NCI-H187 (cell line): ENCODE results near the gene P2RY2.
"Not testable (repeated sequence)": the region's sequence is repeated elsewhere in the genome, so short reads cannot be mapped to it uniquely, and the experiment has no call there.

ENCODE experiments used
- DNase-seq, 2 experiments: peaks; one replicate each; lab custom pipeline; 2025; lab: John Stamatoyannopoulos, UW

Gene P2RY2

GRCh38 chr11:73267906-73268540 lies 49.9 kb downstream of the P2RY2 start:
- DNase-seq: no peak

DNA sequence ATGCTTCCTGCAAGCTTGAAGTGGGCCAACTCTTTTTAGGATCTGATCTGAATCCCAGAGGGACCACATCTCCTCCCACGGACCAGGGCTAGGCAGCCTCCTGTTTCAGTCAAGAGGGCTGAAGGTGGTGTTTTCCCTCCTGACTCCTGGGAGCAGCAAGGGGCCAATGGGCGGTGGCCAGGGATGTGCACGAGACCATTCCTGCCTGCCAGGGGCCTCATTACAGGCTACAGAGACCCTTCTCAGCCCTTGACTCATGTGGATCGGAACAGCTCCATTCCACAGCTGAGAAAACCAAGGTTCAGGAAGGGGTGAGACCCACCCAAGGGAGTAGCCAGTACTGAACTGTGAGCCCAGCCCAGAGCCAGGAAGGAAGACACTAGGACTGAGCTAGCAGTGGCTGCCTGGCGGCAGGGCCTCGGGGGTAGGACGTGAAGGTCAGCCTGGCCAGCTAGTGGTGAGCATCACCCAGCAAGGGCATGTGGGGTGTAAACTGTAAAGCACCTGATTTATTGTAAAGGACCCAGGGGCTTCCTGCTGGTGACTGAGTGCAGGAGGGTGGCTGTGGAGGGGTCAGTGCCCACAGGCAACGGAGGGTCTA lies 50.7 kb downstream of the P2RY2 start:
- no peak for DNase-seq

DNA sequence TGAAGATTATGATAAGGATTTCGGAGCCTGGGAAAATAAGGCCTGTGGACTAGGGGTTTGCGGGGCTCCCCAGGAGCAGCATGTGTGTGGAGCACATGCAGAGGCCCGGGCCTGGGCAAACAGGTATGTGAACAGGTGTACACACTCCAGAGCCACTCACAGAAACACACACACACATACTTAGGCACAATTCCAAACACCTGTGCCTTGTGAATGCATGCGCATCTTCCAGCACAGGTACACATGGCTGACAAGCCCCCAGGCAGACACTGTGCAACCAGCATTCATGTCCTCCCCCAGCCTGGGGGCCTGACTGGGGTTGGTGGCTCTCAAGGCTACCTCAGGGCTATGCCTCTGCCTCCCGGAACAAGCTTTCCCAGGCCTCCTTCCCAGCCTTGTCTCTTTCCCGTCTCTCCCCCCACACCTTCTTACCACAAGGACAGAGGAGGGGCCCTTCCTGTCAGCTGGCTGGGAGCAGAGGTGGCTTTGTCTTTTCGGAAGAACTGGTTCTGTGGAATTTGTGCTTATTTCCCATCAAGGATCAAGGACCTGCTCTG lies 51.5 kb downstream of the P2RY2 start:
- no peak for DNase-seq

DNA sequence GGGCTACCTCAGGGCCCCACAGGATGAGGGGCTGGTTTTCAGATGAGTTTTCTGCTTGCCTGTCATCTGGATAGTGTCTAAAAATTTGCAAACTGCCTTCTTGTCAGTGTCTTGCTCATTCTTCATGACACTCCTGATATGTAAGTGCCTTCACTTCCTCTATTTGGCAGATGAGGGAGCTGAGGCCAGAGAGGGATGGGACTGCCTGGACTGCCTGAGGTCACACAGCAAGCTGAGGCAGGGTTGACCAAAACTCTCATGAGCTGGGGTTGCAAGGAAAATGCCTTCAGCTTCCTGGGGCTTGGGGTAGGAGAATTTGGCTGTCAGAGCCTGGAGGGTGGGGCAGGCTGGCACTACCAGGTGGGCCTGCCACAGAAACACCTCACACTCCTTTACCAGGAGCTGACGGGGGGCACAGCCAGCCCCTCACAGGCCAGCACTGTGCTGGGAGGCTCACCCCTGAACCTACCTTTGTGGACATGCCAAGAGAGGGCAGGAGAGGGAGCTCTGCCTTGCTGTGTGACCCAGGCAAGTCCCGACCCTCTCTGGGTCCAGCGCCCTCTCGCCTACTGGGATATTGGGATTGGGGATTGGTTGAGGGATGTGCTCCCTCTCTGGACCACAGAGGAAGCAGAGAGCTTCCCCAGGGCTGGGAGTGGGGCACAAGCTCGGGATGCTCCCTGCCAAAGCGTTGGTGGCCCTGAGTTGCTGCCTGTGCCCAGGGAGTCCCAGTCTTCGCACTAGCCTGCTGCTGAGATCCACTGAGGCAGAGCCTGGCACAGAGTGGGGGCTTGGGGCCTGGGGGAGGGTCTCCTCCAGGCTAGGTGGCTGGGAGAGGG lies 52.2 kb downstream of the P2RY2 start:
- DNase-seq: no peak

DNA sequence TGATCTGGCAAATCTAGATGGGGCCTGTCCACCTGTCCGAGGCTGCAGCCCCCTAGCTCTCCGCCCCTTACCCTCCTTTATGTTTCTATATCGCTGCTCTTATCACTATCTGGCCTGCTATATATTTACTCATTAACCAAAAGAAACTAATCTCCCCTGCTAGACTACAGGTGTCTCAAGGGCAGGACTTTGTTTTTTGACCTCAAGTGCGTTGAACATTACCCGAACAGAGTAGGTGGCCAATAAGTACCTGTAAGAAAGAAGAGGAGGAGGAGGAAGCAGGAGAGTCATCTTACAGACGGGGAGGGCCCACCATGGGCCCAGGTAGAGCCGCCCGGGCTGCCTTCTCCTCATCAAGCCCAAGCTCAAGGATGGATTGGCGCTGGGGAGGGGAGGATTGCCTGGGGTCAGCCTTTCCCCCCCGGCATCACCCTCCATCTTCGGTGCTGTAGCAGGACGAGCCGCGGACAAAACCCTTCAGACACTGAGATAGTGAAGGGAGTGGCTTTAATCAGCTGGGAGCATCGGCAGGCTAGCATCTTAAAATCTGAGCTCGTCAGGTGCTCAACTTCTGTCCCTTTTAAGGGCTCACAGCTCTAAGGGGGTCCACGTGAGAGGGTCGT lies 52.9 kb downstream of the P2RY2 start:
- no peak for DNase-seq

DNA sequence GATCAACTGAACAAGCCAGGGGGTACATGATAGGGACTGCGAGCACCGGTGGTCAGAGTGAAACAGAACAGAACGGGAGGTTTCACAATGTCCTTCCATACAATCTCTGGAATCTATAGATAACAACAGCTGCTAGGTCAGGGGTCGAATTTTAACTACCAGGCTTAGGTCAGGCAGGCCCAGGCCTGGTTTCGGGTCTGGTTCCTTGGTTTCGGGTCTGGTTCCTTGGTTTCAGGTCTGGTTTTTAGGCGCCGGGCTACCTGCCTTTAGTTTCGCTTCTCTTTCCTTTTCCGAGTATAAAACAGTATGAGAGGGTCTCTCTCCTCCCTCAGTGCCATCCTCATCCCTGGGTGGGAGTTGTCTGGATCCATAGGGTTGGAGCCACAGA lies 53.4 kb downstream of the P2RY2 start:
- DNase-seq: not testable (repeated sequence)

DNA sequence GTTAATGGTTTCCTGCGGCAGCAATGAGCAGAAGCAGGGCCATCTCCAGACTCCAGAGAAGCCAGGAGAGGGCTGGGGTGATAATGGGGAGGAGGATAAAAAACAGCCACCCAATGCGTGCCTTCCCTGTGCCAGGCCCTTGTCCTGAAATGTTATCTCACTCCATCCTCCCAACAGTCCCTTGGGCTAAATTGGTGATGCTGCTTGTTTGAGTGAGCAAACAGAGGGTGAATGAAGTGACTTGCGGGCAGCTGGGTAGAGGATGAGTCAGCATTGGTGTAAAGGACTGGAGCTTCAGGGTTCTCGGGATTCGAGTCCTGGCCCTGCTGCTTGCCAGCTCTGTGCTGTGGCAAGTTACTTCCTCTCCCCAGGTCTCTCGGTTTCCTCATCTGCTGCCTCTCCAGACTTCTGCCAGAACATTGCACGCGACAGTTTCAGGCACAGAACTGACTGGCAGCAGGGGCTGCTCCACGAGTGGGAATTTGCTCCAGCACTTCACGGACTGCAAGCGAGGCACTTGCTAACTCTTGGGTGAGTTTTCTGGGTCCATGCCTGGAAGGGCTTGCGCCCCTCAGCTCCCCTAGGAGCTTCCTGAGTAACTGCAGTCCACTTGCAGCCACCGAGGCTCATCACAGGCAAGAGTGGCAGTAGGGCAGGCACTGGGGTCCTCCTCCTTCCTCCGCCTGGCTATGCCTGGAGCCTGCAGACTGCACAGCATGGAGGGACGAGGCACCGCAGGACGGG lies 54.0 kb downstream of the P2RY2 start, which contains the start of gene P2RY6:
P2RY6 (plus strand) TSS at position 403 of the 744 bp plus-strand sequence. CDS start 24,181 bp downstream, outside the sequence.
- DNase-seq: no peak

DNA sequence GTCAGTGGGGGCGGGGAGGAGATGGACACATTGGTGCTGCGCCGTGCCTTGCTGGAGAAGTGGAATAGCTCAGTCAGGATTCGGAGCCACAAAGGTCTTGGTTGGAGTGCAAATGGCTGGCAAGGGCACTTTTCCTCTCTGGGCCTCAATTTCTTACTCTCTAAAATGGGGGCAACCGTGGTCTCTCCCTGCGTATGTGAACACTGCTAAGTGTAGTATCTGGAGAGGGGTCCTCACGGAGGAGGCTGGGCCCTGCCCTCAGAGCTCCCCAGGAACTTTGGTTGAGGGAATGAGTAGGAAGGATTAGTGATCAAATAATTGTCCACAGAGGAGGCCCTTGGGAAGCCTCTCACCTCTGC lies 54.6 kb downstream of the P2RY2 start:
- DNase-seq: no peak

DNA sequence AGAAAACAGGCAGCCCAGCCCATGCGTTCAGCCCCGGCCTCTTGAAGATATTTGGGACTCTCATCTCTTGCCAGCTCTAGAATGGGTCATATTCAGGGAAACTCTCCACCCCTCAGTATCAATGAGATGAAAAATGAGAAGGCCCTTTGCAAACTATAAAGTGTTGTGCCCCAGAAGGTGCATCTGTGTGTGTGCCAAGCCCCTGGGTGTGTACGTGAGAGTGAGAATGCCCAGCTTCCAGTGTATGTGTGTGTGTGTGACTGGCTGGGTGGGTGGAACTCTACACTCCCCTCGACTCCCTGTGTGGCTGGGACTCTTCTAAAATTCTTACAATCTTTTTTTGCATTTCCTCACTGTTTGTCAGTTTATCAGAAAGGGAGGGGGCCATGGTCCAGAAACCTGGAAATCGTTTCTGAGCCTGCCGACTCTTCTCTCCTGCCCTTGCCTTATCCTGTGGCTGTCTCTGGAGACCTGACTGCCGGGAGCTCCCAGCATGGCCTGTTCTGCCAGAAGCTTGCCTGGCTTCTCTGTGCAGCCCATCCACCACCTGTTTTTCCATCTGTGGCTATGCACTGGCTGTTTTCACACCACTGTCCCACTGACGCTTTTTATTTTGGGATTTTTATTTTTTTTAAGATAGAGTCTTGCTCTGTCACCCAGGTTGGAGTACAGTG lies 55.3 kb downstream of the P2RY2 start:
- no peak for DNase-seq

DNA sequence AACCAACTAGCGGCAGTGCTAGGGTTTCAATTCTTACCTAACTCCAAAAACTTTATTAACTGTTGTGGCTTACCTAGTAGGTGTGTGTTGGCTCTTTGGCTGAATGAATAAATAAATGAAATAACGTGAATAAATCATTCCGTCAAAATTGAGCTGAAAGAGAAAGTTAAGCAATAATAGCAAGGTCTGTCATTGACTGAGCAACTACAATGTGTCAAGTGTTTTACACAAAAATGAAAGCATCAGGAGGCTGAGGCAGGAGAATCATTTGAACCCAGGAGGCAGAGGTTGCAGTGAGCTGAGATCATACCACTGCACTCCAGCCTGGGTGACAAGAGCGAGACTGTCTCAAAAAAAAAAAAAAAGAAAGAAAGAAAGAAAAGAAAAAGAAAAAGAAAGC lies 56.1 kb downstream of the P2RY2 start:
- not testable (repeated sequence) for DNase-seq

GRCh38 chr11:73274722-73275380 lies 56.8 kb downstream of the P2RY2 start:
- DNase-seq: no peak

GRCh38 chr11:73275381-73275750 lies 57.3 kb downstream of the P2RY2 start:
- DNase-seq: no peak

DNA sequence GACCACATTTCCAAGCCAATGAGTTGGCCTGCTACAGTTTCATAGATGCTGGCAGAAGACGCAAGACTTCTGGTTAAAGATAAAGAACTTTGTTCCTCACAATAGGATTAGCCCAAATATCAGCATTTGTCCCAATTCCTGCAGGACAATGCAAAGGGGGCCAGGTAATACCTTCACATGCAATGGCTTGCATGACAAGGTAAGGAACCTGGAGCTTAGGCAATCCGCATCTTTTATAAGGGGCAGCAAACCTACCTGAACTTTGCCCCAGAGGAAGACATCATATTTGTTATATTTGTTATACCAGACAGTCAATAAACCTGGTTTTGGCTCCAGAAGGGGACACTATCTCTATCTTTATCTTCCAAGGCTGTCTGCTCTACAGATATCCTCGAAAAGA lies 59.4 kb downstream of the P2RY2 start:
- no peak for DNase-seq

GRCh38 chr11:73280626-73281025 lies 62.5 kb downstream of the P2RY2 start:
- DNase-seq: no peak

GRCh38 chr11:73281201-73281741 lies 63.2 kb downstream of the P2RY2 start:
- no peak for DNase-seq

GRCh38 chr11:73281796-73282660 lies 63.9 kb downstream of the P2RY2 start:
- DNase-seq: no peak

GRCh38 chr11:73283276-73284000 lies 65.4 kb downstream of the P2RY2 start:
- no peak for DNase-seq

DNA sequence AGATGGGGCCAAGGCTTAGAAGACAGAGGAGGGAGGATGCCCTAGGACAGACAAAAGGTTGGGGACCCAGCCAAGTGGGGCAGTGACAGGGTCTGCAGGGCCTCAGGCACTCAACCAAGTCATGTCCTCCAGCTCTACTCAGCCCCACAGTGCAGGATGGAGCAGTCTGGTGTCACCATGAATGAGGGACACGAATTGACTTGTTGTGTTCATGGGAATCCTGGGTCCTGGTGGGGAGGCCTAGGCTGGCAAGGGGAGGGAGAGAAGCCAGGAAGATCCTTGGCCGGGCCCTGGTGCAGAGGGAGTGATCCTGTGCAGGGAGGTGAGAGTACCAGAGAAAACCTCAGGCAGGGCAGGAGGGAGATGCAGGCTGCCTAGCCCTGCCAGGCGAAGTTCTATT lies 66.0 kb downstream of the P2RY2 start:
- no peak for DNase-seq

- DNase-seq: no peak
These were observed 67.6 kb downstream of the P2RY2 start for GRCh38 chr11:73285721-73286120.
